IPS-11a (cell line): ENCODE results near the gene RHBDF2.

Experiments used
- H3K4me3 ChIP-seq: one replicate; pipeline ENCODE4 v1.5.1; 2013; ENCODE audit warnings: low read depth, low read length, control low read depth

Gene RHBDF2

DNA sequence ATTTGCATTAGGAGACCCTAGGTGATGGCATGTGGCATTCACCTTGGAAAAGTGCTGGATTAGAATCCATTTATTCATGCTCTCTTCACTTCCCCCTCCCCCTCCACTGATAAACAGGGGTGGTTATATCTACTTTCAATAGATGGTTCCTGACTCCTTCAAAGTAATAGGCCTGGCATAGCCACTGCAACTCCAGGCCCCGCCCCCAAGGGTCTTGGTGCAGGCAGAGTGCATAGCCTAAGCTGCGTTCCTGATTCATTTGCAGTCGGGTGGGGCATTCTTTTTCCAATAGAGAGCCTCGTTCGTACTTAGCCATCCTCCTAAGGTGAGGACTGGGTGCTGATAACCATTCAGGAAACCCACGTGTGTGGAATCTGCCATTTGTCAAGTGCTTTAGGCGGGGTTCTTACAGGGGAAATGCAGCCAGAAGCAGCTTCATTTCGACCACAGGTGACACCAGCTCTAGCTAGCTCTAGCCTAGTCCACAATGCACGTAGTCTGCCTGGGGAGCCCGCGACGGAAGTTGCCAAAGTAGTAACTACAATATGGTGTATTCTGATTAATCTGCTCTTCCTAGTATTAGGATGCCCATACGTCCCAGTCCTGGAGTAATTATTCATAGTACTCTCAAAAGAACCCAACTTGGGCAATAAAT is 59.4 kb downstream of the RHBDF2 start:
- H3K4me3 ChIP-seq = no peak overlapping the region

DNA sequence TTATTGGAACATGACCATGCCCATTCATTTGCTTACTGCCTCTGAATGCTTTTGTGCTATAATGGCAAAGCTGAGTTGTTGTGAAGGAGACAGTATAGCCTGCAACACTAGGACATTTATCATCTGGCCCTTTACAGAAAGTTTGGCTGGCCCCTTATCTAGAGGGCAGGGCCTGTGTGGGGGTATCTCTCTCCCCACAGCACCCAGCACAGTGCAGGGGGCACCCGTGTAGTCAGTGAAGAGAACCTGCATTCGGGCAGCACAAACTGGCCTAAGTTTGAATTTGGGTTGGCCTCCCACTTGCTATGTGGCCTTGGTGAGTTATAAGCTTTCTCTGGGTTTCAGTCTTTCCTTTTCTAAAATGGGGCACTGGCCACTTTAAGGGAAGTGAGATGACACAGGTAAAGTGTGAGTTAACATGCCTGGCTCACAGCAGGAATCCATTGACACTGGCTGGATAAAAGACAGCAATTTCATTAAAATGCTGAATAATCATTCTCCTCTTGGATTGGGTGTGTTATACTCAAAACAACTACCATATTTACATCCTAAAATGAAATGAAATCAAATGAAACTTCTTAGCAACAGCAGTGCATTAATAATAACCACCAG is 60.4 kb downstream of the RHBDF2 start:
- H3K4me3 ChIP-seq = no peak overlapping the region

DNA sequence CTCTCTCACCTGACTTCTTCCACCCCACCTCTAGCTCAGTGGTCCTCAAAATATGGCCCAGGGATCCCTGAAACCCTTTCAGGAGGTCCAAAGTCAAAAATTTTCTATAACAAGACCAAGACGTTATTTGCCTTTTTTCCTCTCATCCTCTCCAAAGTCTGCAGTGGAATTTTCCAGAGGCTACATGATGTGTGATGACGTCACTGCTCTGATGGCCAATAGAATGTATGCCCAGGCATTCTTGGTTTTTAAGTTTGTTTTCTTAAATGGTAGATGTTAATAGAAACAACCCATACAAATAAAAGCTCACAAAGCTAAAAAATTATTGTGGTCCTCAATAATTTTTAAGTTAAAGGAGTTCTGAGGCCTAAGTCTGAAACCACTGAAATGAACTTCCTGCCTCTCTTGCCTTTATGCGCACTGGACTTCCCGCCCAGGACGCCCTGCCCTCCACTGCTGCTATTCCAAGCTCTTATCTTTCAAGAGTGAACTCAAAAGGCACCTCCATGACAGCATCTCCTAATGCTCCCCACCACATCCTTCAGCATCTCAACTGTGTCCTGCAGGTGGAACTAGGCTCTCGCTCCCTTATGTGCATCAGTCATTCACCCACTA is 61.8 kb downstream of the RHBDF2 start:
- no peak overlapping the region for H3K4me3 ChIP-seq

DNA sequence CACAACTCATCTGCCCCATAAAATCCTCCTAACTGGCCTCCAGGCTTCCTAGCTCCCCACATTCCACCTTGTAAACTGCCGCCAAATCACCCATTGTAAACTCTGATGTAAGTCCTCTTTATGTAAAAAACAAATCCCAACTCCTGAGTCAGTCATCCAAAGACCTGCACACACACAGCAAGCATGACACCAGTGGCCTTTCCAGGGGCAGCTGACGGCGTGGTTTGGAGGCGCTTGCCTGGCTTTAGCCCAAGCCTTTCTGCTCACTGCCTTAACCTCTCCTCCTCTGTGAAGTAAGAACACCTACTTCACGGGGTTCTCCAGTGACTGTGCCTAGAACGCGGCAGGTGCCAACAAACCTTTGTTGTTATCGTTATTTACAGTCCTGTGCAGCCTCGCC is 62.3 kb downstream of the RHBDF2 start:
- no peak overlapping the region for H3K4me3 ChIP-seq

DNA sequence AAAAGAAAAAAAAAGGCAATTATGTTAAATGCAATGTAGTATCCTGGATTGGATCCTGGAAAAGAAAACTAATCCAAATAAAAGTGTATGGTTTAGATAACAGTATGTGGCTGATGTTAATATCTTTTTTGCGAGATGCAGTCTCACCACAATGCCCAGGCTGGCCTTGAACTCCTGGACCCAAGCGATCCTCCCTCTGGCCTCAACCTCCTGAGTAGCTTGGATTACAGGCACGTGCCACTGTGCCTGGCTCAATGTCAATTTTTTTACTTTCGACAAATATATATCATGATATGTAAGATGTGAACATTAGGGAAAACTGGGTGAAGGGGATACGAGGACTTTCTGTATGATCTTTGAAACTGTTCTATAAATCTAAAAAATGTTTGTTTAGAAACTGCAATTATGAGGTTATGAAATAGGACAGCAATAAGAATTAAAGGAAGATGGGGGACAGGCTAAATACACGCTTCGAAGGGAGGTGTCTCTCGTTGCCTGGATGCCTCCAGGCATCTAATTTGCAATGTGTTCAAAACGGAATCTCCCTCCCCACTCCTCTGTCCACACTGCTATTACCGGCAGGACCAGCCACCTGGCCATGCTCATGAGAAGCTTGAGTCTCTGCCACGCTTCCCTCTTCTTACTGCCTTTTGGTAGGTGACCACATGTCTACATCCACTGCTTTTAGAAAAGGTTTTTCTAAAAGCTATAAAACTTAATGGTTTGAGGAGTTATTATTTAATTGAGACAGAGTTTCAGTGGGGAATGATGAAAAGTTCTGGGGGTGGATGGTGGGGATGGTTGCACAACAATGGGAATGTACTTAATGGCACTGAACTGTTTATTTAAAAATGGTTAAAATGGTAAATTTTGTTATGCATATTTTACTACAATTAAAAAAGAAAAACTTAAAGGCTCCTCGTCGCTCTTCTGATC is 63.5 kb downstream of the RHBDF2 start:
- no peak overlapping the region for H3K4me3 ChIP-seq

DNA sequence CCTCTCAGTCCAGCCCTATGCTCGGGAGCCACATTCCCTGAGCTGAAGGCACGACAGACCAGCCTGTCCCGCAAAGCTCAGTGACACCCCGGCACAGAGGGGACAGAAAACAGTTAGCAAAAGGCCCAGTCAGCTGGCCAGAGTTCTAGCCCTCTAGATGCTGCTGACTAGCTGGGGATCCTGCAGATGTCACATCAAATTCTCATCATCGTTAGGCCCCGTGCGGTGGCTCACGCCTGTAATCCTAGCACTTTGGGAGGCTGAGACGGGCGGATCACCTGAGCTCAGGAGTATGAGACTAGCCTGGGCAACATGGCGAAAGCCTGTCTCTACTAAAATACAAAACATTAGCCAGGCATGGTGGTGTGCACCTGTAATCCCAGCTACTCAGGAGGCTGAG is 65.5 kb downstream of the RHBDF2 start:
- no peak overlapping the region for H3K4me3 ChIP-seq

DNA sequence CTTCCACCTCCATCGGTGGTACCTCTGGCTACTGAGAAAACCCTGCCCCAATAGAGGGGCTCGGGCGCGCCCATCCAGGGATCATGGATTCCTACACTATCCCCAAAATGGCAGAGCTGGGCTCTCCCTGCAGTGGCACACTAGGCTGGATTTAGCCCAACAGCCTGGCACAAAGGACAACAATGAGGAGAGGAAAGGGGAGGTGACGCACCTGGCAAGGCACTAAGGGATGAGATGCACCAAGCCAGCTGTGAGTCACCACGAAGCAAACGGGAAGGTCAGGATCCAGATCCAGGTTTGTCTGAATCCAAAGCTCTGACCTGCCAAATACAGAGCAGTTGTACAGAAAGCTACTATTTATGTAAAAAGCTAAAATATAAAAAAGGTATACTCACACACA is 66.4 kb downstream of the RHBDF2 start:
- H3K4me3 ChIP-seq = no peak overlapping the region

DNA sequence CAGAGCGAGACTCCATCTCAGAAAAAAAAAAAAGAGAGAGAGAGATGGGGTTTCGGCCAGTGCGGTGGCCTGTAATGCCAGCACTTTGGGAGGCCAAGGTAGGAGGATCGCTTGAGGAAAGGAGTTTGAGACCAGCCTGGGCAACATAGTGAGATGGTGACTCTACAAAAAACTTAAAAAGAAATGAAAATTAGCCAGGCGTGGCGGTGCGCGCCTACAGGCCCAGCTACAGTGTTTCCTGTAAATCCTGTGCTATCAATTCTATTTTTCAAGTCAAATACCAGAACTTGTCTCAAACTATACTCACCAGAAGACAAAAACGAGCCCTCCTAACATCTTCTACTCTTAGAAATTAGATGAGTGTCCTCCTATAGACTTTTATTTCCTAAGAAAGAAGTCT is 67.5 kb downstream of the RHBDF2 start:
- H3K4me3 ChIP-seq = no peak overlapping the region

DNA sequence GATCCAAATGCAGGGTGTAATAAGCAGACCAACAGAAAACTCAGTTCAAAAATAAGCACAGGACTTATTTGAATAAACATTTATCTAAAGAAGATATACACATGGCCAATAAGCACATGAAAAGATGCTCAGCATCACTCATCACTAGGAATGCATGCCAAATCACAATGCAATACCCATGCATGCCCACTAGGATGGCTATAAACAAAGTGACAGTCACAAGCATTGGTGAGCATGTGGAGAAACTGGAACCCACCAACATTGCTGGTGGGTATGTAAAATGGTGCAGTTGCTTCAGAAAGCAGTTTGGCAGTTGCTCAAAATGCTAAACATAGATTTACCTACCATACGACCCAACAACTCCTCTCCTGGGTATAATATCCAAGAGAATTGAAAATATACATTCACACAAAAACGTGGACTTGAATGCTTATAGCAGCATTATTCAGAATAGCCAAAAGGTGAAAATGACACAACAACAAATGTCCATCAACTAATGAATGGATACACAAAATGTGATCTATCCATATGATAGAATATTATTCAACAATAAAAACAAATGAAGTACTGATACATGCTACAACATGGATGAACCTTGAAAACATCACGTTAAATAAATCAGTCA is 68.4 kb downstream of the RHBDF2 start:
- H3K4me3 ChIP-seq = no peak overlapping the region

DNA sequence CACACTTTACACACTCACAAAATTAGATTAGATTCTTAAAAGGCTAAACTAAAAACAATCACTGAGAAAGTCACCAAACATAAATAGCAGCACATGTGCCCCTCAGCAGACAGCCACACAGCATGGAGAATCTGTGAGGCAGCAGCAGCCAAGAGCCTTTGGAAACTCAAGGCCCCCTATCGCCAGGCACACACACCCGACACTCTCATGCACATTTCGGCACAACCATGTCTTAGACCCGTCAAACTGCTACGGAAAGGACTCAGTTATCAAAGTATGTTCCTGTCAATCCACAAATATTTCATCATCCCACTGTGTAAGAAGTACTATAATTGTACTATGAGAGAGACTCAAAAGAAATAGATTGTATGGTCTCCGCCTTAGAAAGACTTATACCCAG is 69.2 kb downstream of the RHBDF2 start:
- H3K4me3 ChIP-seq = no peak overlapping the region

DNA sequence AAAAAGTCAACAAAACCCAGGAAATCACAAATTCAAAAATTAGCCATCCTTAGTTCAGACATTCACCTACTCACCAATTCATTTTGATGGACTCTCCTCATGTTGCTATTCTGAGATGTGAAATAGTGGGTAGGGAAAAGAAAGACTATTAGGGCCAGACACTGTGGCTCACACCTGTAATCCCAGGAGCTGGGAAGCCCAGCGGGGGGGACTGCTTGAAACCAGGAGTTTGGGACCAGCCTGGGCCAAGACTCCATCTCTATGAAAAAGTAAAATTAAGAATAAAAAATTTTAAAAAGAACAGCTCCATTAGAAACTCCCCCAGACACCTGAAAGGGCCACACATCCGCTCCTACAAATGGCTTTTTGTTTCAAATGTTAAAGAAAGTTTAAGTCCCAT is 69.7 kb downstream of the RHBDF2 start:
- no peak overlapping the region for H3K4me3 ChIP-seq

DNA sequence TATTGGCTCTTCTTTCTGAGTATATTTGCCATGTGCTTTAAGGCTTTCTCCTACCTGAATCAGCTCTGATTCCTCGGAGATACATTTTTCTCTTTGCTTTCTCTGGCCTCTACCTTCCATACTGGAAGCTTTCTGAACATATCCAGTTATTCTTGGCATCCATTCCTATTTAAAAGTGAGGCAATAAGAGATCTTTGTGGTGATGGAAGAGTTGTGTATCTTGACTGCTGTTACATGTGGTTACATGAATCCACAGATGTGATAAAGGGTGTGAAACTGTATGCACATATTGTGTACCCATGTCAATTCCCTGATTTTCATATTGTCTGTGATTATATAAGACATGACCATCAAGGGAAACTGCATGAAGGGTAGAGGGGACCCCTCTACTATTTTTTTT is 72.7 kb downstream of the RHBDF2 start:
- no peak overlapping the region for H3K4me3 ChIP-seq

DNA sequence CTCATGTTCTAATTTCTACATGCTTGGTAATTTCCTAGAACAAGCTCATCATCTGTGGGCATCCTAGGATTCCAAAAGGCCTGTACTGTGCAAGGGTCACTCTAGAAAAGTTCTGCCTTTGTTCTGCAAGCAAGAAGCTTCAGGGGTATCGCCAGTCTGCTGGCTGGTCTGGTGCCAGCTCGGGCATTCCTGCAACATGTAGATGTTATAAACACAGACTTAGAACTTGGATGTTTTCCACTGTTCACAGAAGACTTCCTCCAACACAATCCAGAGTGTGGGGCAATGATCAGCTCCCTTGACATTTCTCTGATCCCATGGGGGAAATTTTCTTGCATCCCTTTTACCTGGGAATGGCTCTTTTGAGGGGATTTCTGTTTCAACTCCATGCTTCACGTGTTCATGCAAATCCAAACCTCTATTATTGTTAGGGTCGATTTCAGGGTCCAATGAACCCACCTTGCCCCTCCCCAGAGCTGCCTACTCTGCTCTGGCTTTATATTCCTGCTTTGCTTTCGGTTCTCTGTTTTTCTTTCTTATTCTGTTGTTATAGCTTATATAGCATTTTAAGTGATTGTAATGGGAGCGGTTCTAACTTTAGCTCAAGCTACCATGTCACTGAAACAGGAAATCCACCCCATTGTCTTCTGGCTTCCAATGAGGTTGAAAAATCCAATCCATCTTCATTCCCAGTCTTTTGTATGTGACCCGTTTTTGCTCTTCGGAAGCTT is 73.6 kb downstream of the RHBDF2 start:
- H3K4me3 ChIP-seq = no peak overlapping the region

DNA sequence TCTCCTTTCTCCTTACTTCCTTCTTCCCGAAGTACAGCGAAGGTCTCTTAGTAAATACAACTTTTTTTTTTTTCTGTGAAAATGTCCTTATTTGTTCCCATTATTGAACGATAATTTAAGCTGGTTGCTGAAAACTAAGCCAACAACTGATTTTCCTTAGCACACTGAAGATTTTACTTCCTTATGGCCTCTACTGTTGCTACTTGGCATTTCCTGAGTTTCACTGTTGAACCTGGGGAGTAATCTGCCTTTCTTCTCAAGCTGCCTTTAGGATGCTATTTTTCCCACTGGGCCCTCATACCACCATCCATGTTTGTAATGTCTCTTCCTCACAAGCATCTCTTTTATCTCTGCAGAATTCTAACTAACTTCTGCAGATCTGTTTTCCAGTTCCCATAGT is 74.4 kb downstream of the RHBDF2 start:
- H3K4me3 ChIP-seq = no peak overlapping the region

DNA sequence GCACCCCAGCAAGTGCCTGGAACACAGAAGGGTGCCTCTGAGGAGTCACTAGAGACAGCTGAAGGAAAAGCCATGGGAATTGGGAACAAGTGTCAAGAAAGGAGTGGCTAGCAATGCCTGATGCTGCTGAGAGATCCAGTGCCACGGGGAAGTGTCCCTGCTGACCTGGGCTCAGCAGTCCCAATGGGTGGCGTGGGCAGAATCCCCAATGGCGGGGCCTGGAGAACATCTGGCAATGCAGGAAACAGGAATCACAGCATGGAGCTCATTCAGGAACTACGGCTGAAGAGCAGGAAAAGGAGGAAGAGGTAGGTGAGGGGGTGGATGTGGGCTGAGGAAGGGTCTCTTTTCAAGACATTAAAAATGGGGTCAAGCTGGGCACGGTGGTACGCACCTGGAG is 78.4 kb downstream of the RHBDF2 start:
- no peak overlapping the region for H3K4me3 ChIP-seq

DNA sequence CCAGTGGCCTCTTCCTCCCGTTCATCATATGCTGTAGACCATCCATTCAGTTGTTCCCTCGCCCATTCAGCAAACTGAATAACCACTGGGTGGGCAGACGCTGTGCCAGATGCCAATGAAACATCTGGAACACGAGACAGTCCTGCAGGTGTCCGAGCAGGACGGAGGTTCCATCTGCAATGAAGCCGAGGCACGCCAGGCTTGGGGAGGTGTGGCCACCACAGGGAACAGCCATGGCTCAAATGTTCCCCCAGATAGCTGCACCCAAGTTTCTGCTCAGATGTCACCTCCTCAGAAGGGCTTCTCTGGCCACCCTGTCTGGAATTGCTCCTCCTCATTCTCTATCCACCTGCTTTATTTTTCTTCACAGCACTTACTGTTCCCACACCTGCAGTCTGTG is 78.8 kb downstream of the RHBDF2 start:
- no peak overlapping the region for H3K4me3 ChIP-seq

DNA sequence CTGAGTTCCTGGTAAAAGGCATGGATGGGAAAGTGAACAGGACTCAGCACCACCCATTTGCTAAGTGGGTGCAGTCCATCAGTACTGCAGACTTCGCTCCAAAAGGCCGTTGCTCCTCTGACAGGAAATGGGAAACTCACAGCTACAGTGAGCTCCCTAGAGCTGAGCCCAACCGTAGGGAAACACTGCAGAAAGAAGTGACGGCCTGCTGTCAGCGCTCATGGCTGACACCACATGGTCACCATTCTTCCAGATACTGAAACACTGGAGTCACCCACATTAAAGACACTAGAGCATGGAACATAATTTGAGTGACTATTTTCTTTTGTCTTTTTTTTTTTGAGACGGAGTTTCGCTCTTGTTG is 80.2 kb downstream of the RHBDF2 start:
- no peak overlapping the region for H3K4me3 ChIP-seq
